ENCODE results near the gene CFAP298.
"Not testable (repeated sequence)": the region's sequence is repeated elsewhere in the genome, so short reads cannot be mapped to it uniquely, and the experiment has no call there.

CFAP298 gene

GRCh38 chr21:32569261-32570230 lies 42.6 kb downstream of the CFAP298 start:
- peak; percentile 57 to 63 (median 62) for DNase-seq (ENCODE audit: low read depth in 4 of 4, low spot score in 1 of 4)

- DNase-seq (ENCODE audit: low read depth in 4 of 4, low spot score in 1 of 4): no peak
Measured at GRCh38 chr21:32567626-32568025, 44.6 kb downstream of the CFAP298 start.

- DNase-seq (ENCODE audit: low read depth in 4 of 4, low spot score in 1 of 4): no peak
Measured at GRCh38 chr21:32566741-32567389, 45.3 kb downstream of the CFAP298 start.

DNA sequence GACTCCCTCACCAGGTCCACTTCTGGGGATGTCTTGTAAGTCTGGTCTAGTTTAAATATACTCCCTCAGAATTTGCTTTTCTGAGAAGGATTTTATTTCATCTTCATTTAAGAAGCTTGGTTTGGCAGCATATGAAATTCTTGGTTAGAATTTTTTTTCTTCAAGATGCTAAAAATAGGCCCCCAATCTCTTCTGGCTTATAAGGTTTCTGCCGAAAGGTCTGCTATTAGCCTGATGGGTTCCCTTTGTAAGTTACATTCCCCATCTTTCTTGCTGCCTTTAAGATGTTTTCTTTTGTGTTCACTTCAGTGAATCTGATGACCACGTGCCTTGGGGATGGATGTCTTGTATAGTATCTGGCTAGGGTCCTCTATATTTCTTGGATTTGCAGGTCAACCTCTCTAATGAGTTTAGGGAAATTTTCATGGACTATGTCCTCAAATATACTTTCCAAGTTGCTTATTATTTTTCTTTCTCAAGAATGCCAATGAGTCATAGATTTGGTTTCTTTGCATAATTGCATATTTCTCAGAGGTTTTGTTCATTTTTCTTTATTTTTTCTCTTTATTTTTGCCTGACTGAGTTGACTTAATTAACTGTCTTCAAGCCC lies 46.2 kb downstream of the CFAP298 start:
- DNase-seq (ENCODE audit: low read depth in 4 of 4, low spot score in 1 of 4): no peak

DNA sequence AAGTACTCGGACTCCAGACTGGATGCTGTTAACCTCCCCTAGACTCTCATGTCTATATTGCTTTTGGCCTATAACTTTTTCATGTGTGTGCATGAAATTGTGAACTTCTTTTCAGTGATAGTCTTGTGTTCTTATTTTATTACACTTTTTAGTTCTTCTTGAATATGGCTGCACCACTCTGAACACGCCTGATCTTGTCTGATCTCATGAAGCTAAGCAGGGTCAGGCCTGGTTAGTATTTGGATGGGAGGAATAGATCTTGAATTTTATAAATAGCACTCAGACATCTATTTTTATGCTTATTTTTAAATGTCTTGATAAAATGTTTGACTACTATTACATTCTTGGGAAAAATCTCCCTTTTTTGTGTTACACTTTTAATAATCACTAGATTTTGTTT lies 49.3 kb downstream of the CFAP298 start:
- DNase-seq (ENCODE audit: low read depth in 4 of 4, low spot score in 1 of 4): no peak

- DNase-seq (ENCODE audit: low read depth in 4 of 4, low spot score in 1 of 4): no peak
Measured at GRCh38 chr21:32562426-32562825, 49.8 kb downstream of the CFAP298 start.

GRCh38 chr21:32561476-32561875 lies 50.7 kb downstream of the CFAP298 start:
- DNase-seq (ENCODE audit: low read depth in 4 of 4, low spot score in 1 of 4): not testable (repeated sequence)

DNA sequence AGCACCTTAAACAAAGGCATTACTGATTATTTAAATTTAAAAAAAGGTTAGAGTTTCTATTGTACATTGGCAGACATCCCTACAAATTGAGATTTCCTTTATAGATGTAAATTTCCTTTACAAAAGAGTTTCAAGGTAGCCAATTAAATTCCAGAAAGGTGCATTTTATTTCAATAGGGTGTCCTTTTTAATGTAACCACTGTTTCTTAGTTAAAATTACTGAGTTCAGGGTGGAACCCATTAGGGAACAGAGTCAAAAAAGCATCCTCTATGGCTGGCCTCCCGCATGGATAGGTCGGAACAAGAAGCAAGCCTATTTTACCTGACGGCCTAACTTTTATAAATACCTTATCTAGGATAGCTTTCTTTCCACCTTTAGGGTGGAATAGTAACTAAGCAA lies 51.3 kb downstream of the CFAP298 start:
- DNase-seq (ENCODE audit: low read depth in 4 of 4, low spot score in 1 of 4): no peak

- DNase-seq (ENCODE audit: low read depth in 4 of 4, low spot score in 1 of 4): no peak
Measured at GRCh38 chr21:32559006-32559610, 53.1 kb downstream of the CFAP298 start.

DNA sequence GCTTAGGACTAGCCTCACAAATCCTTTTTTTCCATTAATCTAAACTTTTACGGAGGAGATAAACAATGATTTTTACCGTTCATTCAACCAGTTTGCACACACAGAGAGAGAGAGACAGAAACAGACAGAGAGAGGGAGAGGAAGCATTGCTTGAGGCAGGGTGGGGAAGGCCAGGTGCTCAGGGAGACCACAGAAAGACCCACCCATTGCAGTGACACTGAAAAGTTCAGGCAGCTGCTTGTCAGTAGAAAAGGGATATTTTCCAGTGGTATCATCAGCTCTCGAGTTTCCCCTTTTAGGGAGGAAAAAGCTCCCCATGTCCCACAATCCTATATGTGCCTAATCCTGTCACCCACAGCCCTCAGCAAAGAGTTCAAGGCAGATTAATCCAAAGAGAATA lies 54.1 kb downstream of the CFAP298 start:
- DNase-seq (ENCODE audit: low read depth in 4 of 4, low spot score in 1 of 4): no peak

GRCh38 chr21:32554832-32555638 lies 57.1 kb downstream of the CFAP298 start:
- DNase-seq (ENCODE audit: low read depth in 4 of 4, low spot score in 1 of 4): no peak

DNA sequence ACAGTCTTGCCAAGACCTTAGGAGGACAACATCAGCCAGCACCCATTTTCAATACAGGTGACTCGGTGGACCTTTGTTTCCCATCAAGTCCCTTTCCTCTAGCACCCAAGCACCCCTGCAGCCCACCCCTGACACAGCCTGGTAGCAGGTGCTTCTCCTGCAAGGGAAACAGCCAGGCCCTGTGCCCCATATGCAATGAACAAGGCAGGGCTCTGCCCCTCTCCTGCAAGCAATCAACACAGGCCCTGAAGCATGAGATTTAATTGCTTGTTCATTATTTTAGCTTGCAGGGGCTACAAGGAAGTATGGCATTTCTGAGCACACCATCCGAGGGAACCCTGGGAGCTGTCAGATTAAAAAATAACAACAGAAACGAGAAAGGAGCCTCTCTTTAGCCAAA lies 62.3 kb downstream of the CFAP298 start:
- no peak for DNase-seq (ENCODE audit: low read depth in 4 of 4, low spot score in 1 of 4)

DNA sequence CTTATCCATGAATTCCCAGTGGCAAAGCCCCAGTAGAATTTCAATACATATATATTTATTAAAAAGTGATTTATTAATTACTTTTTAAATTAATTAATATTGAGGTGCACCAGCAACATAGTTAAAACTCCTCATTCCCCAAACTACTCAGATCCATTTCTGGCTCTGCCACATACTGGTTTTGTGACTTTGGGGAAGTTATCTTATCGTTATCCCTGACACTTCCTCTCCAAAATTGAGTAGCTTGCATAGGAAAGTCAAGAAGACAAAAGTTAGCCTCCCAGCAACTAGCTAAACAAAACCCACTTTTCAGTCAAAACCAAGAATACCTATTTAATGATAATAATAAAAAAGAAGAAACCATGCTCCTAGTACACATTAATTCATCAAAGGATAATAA lies 62.7 kb downstream of the CFAP298 start:
- DNase-seq (ENCODE audit: low read depth in 4 of 4, low spot score in 1 of 4): no peak
